DOHH2 (cell line): ENCODE measurements around the gene CAPZA1.

Source experiments
- H3F3A ChIP-seq: fragments of 200-600 bp; sonication (generic), shearing (Covaris generic); 2 replicates; pipeline ENCODE4 v1.6.0; 2016; ENCODE audit warnings: antibody characterized with exemption, mild to moderate bottlenecking; ENCODE audit not compliant: control insufficient read depth, insufficient read depth
- H3K27ac ChIP-seq: fragments of 200-600 bp; sonication (generic); 2 replicates; pipeline ENCODE4 v1.5.1; 2014; ENCODE audit warnings: low read depth, mild to moderate bottlenecking, low read length, moderate library complexity
- H3K27me3 ChIP-seq: fragments of 200-600 bp; sonication (generic); 2 replicates; pipeline ENCODE4 v1.6.1; 2014; ENCODE audit warnings: mild to moderate bottlenecking, low read length, mixed read lengths; ENCODE audit not compliant: control insufficient read depth
- H3K36me3 ChIP-seq: fragments of 200-600 bp; sonication (generic); 2 replicates; pipeline ENCODE4 v1.6.1; 2014; ENCODE audit warnings: mild to moderate bottlenecking, low read length, moderate library complexity, mixed read lengths; ENCODE audit not compliant: control insufficient read depth
- H3K4me1 ChIP-seq: fragments of 200-600 bp; sonication (generic); 2 replicates; pipeline ENCODE4 v1.6.1; 2014; ENCODE audit warnings: mild to moderate bottlenecking, low read length, mixed read lengths; ENCODE audit not compliant: control insufficient read depth
- H3K4me2 ChIP-seq: fragments of 200-600 bp; sonication (generic); 2 replicates; pipeline ENCODE4 v1.6.0; 2014; ENCODE audit warnings: mild to moderate bottlenecking, low read length, moderate library complexity
- H3K4me3 ChIP-seq: fragments of 200-600 bp; sonication (generic); 2 replicates; pipeline ENCODE4 v1.5.1; 2014; ENCODE audit warnings: mild to moderate bottlenecking, low read length, mixed read lengths
- H3K79me2 ChIP-seq: fragments of 200-600 bp; sonication (generic); 2 replicates; pipeline ENCODE4 v1.6.1; 2014; ENCODE audit warnings: mild to moderate bottlenecking, low read length, mixed read lengths; ENCODE audit not compliant: control insufficient read depth
- H3K9me2 ChIP-seq: fragments of 200-600 bp; sonication (generic); replicated peaks from 2 replicates; pipeline ENCODE4 v1.6.1; 2014; ENCODE audit warnings: mild to moderate bottlenecking, low read length, mixed read lengths; ENCODE audit not compliant: control insufficient read depth
- H3K9me3 ChIP-seq: fragments of 200-600 bp; sonication (generic); 2 replicates; pipeline ENCODE4 v1.6.1; 2014; ENCODE audit warnings: antibody characterized with exemption, low read length, mixed read lengths; ENCODE audit not compliant: control insufficient read depth, insufficient read depth
- H4K20me1 ChIP-seq: fragments of 200-600 bp; sonication (generic); 2 replicates; pipeline ENCODE4 v1.6.0; 2014; ENCODE audit warnings: low read depth, mild to moderate bottlenecking, antibody characterized with exemption, low read length, moderate library complexity; ENCODE audit not compliant: control insufficient read depth, insufficient read depth
- EZH2phosphoT487 ChIP-seq: fragments of 200-600 bp; sonication (generic); IDR thresholded peaks from 2 replicates; pipeline ENCODE4 v1.6.1; 2017; ENCODE audit warnings: borderline replicate concordance, mild to moderate bottlenecking, antibody characterized with exemption, low read length, moderate library complexity, mixed read lengths
- TF ChIP-seq, protein P1 (sequence below): fragments of 200-600 bp; sonication (generic); IDR thresholded peaks from one replicate; pipeline ENCODE4 v1.5.1; 2014; ENCODE audit warnings: antibody characterized with exemption, mild to moderate bottlenecking, low read depth, low read length; ENCODE audit not compliant: poor library complexity, severe bottlenecking

Gene CAPZA1

DNA sequence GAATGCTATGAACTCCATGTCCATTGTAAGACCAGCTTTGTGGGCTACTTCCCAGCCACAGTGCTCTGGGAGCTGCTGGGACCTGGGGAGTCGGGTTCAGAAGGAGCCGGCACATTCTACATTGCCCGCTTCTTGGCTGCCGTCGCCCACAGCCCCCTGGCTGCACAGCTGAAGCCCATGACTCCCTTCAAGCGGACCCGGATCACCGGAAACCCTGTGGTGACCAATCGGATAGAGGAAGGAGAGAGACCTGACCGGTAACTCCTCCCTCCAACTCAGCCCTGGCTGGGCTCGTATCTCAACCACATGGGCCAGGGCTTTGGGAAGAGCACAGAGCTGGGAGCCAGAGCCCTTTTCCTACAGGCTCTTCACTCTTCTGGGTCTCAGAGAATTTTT is 70.2 kb downstream of the CAPZA1 start:
- H4K20me1 ChIP-seq, result no peaks in the 10 kb centered on the region
- H3F3A ChIP-seq, result no peaks in the 10 kb centered on the region
- H3K4me1 ChIP-seq, result no peaks in the 10 kb centered on the region
- H3K4me3 ChIP-seq, result no peak overlapping the region
- no peak for TF ChIP-seq EZH2phosphoT487
- TF ChIP-seq, protein P1, sequence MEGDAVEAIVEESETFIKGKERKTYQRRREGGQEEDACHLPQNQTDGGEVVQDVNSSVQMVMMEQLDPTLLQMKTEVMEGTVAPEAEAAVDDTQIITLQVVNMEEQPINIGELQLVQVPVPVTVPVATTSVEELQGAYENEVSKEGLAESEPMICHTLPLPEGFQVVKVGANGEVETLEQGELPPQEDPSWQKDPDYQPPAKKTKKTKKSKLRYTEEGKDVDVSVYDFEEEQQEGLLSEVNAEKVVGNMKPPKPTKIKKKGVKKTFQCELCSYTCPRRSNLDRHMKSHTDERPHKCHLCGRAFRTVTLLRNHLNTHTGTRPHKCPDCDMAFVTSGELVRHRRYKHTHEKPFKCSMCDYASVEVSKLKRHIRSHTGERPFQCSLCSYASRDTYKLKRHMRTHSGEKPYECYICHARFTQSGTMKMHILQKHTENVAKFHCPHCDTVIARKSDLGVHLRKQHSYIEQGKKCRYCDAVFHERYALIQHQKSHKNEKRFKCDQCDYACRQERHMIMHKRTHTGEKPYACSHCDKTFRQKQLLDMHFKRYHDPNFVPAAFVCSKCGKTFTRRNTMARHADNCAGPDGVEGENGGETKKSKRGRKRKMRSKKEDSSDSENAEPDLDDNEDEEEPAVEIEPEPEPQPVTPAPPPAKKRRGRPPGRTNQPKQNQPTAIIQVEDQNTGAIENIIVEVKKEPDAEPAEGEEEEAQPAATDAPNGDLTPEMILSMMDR, result no peak
- H3K4me2 ChIP-seq, result no peak overlapping the region
- H3K36me3 ChIP-seq, result no peaks in the 10 kb centered on the region
- H3K79me2 ChIP-seq, result no peaks in the 10 kb centered on the region
- H3K9me2 ChIP-seq, result no peaks in the 10 kb centered on the region
- H3K27ac ChIP-seq, result no peak overlapping the region
- no peaks in the 10 kb centered on the region for H3K9me3 ChIP-seq
- H3K27me3 ChIP-seq, result no peaks in the 10 kb centered on the region

GRCh38 chr1:112692681-112693080 is 73.0 kb downstream of the CAPZA1 start:
- Histone ChIP-seq H3K9me2 (no peaks in the 10 kb centered on the region), H3K79me2 (no peaks in the 10 kb centered on the region), H3F3A (no peaks in the 10 kb centered on the region), H3K4me3 (no peak overlapping the region), H3K27me3 (no peaks in the 10 kb centered on the region), H3K36me3 (no peaks in the 10 kb centered on the region), H3K9me3 (no peaks in the 10 kb centered on the region), H3K27ac (no peak overlapping the region), H3K4me2 (no peak overlapping the region), H4K20me1 (no peaks in the 10 kb centered on the region), H3K4me1 (no peaks in the 10 kb centered on the region)
- TF ChIP-seq, protein P1, result no peak
- TF ChIP-seq EZH2phosphoT487, result no peak

GRCh38 chr1:112693821-112694220 is 74.2 kb downstream of the CAPZA1 start:
- TF ChIP-seq, protein P1, result no peak
- TF ChIP-seq EZH2phosphoT487, result no peak
- Histone ChIP-seq H3K4me3 (no peak overlapping the region), H3K4me2 (no peak overlapping the region), H3K9me2 (no peaks in the 10 kb centered on the region), H3K36me3 (no peaks in the 10 kb centered on the region), H3K27ac (no peak overlapping the region), H3K27me3 (no peaks in the 10 kb centered on the region), H4K20me1 (no peaks in the 10 kb centered on the region), H3K9me3 (no peaks in the 10 kb centered on the region), H3F3A (no peaks in the 10 kb centered on the region), H3K4me1 (no peaks in the 10 kb centered on the region), H3K79me2 (no peaks in the 10 kb centered on the region)

- Histone ChIP-seq H3F3A (no peaks in the 10 kb centered on the region), H3K36me3 (no peaks in the 10 kb centered on the region), H3K27me3 (no peaks in the 10 kb centered on the region), H4K20me1 (no peaks in the 10 kb centered on the region), H3K79me2 (no peaks in the 10 kb centered on the region), H3K9me3 (no peaks in the 10 kb centered on the region), H3K27ac (no peak overlapping the region), H3K4me3 (no peak overlapping the region), H3K4me1 (peaks cover 4% of the 10 kb centered on the region), H3K9me2 (no peaks in the 10 kb centered on the region), H3K4me2 (no peak overlapping the region)
- no peak for TF ChIP-seq EZH2phosphoT487
- TF ChIP-seq, protein P1, result no peak
Observed at GRCh38 chr1:112694363-112694929, 74.8 kb downstream of the CAPZA1 start.
